Measurements from ENCODE around the gene RAD18.

Gene RAD18

DNA sequence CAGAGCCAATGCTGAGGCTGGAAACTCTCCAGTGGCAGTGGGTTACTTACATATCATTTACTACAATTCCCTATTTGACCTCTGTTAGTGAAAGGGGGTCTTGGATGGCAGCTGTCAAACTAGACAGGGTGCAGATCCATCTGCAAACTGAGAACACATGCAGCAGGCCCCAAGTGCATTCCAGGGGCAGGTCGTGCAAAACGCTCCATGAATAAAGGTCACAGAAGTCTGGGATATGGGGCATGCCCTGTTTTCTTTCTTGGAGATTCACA, 25.0 kb upstream of the RAD18 start (continued):
- TF ChIP-seq, protein P1, sequence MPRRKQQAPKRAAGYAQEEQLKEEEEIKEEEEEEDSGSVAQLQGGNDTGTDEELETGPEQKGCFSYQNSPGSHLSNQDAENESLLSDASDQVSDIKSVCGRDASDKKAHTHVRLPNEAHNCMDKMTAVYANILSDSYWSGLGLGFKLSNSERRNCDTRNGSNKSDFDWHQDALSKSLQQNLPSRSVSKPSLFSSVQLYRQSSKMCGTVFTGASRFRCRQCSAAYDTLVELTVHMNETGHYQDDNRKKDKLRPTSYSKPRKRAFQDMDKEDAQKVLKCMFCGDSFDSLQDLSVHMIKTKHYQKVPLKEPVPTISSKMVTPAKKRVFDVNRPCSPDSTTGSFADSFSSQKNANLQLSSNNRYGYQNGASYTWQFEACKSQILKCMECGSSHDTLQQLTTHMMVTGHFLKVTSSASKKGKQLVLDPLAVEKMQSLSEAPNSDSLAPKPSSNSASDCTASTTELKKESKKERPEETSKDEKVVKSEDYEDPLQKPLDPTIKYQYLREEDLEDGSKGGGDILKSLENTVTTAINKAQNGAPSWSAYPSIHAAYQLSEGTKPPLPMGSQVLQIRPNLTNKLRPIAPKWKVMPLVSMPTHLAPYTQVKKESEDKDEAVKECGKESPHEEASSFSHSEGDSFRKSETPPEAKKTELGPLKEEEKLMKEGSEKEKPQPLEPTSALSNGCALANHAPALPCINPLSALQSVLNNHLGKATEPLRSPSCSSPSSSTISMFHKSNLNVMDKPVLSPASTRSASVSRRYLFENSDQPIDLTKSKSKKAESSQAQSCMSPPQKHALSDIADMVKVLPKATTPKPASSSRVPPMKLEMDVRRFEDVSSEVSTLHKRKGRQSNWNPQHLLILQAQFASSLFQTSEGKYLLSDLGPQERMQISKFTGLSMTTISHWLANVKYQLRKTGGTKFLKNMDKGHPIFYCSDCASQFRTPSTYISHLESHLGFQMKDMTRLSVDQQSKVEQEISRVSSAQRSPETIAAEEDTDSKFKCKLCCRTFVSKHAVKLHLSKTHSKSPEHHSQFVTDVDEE (CRISPR knock-in tag; IDR thresholded peaks at IDR 0.05) = no peak
- TF ChIP-seq TOX (CRISPR knock-in tag; IDR thresholded peaks at IDR 0.05; ENCODE audit: borderline replicate concordance) (no peak), PPARA (CRISPR knock-in tag; IDR thresholded peaks at IDR 0.05; ENCODE audit: borderline replicate concordance) (no peak), OSR1 (CRISPR knock-in tag; IDR thresholded peaks at IDR 0.05) (no peak), ZFP3 (CRISPR knock-in tag; IDR thresholded peaks at IDR 0.05) (no peak)

DNA sequence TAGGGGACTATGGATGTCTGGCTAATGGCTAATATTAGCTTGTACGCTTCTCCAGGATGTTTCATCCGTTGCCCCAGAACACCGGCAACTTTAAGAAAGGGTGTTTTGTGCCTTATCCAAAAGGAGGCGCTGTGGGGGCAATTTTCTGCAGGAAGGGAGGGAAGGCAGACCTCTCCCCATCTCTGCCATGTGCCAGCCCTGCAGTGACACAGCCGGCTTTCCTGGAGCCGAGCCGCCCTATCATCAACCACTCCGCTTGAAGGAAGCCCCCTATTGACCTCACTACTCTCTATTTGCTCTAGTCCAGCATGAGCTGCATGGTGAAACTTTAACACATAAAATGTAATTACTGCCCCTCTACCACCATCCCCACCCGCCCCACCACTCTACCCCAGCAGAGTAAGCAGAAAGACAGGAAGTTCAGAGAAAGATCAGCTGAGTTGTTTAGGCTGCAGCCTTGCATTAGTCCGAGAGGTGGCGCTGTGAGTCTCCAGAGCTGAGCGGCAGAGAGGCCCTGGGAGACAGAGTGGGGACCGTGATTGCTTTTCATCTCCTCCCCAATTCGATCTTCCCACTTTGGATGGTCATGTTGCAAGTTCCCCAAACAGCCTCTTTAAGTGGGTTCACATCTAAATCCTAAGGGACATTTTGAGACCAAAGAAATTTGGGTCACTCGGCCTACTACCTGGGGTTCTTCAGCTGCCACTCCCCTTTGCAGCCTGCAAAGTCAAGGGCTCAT, 24.5 kb upstream of the RAD18 start:
- peak; percentile 92 for ATAC-seq
- TF ChIP-seq, protein P2, sequence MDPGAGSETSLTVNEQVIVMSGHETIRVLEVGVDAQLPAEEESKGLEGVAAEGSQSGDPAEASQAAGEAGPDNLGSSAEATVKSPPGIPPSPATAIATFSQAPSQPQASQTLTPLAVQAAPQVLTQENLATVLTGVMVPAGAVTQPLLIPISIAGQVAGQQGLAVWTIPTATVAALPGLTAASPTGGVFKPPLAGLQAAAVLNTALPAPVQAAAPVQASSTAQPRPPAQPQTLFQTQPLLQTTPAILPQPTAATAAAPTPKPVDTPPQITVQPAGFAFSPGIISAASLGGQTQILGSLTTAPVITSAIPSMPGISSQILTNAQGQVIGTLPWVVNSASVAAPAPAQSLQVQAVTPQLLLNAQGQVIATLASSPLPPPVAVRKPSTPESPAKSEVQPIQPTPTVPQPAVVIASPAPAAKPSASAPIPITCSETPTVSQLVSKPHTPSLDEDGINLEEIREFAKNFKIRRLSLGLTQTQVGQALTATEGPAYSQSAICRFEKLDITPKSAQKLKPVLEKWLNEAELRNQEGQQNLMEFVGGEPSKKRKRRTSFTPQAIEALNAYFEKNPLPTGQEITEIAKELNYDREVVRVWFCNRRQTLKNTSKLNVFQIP (CRISPR knock-in tag; IDR thresholded peaks at IDR 0.05; ENCODE audit: borderline replicate concordance, low read depth) = no peak
- TF ChIP-seq PPARA (CRISPR knock-in tag; IDR thresholded peaks at IDR 0.05; ENCODE audit: borderline replicate concordance) (no peak), BACH2 (CRISPR knock-in tag; IDR thresholded peaks at IDR 0.05; ENCODE audit: borderline replicate concordance) (no peak), GLIS3 (CRISPR knock-in tag; IDR thresholded peaks at IDR 0.05) (no peak), OSR1 (CRISPR knock-in tag; IDR thresholded peaks at IDR 0.05) (no peak), SNAI2 (CRISPR knock-in tag; IDR thresholded peaks at IDR 0.05) (no peak), ZNF70 (CRISPR knock-in tag; IDR thresholded peaks at IDR 0.05) (no peak), ESRRG (CRISPR knock-in tag; IDR thresholded peaks at IDR 0.05) (no peak)
- TF ChIP-seq, protein P3, sequence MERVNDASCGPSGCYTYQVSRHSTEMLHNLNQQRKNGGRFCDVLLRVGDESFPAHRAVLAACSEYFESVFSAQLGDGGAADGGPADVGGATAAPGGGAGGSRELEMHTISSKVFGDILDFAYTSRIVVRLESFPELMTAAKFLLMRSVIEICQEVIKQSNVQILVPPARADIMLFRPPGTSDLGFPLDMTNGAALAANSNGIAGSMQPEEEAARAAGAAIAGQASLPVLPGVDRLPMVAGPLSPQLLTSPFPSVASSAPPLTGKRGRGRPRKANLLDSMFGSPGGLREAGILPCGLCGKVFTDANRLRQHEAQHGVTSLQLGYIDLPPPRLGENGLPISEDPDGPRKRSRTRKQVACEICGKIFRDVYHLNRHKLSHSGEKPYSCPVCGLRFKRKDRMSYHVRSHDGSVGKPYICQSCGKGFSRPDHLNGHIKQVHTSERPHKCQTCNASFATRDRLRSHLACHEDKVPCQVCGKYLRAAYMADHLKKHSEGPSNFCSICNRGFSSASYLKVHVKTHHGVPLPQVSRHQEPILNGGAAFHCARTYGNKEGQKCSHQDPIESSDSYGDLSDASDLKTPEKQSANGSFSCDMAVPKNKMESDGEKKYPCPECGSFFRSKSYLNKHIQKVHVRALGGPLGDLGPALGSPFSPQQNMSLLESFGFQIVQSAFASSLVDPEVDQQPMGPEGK (CRISPR knock-in tag; IDR thresholded peaks at IDR 0.05; ENCODE audit: borderline replicate concordance) = no peak

DNA sequence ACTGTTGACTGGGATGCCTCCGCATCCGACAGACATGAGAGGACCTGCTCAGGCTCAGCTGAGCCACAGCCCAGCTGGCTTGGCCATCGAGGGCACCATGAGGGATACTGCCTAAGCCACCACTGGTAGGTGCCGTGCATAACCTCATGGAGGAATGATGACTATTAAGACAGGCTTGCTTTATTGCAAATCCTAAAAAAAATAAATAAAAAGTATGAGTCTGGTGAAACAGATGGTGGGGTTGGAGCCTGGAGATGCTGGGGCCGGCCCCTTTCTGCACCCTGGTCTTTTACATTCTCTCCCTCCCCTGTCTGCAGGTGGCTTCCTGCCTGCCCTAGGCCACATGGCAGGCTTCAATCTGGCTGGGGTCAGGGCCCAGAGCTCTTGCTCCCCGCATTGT, 24.0 kb upstream of the RAD18 start:
- ATAC-seq = no peak
- TF ChIP-seq ISL1 (CRISPR knock-in tag; IDR thresholded peaks at IDR 0.05) = no peak

DNA sequence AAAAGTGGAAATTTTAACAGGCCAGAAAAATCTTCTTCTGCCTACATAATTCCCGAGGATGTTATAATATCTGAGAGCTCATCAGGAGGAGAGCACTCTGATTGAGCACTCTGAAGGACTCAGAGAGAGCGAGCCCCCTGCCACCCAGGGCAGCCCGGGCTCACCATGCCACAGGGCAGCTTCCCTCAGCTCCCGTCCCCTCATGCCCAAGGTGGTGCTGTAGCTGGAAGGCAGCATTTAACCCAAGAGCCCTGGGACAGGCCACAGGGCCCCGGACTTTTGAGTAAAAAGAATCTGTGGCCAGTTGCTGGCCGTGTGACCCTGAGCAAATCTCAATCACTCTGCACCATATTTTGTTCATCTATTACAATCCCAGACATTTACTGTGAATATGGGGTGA, 23.5 kb upstream of the RAD18 start:
- no peak for ATAC-seq
- no peak for TF ChIP-seq ZNF70 (CRISPR knock-in tag; IDR thresholded peaks at IDR 0.05)
- TF ChIP-seq, protein P4, sequence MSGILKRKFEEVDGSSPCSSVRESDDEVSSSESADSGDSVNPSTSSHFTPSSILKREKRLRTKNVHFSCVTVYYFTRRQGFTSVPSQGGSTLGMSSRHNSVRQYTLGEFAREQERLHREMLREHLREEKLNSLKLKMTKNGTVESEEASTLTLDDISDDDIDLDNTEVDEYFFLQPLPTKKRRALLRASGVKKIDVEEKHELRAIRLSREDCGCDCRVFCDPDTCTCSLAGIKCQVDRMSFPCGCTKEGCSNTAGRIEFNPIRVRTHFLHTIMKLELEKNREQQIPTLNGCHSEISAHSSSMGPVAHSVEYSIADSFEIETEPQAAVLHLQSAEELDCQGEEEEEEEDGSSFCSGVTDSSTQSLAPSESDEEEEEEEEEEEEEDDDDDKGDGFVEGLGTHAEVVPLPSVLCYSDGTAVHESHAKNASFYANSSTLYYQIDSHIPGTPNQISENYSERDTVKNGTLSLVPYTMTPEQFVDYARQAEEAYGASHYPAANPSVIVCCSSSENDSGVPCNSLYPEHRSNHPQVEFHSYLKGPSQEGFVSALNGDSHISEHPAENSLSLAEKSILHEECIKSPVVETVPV (CRISPR knock-in tag; IDR thresholded peaks at IDR 0.05) = no peak
- TF ChIP-seq, protein P1 (CRISPR knock-in tag; IDR thresholded peaks at IDR 0.05) = no peak
- no peak for TF ChIP-seq ZC3H10 (CRISPR knock-in tag; IDR thresholded peaks at IDR 0.05)
- no peak for TF ChIP-seq ISL1 (CRISPR knock-in tag; IDR thresholded peaks at IDR 0.05)
- TF ChIP-seq PPARA (CRISPR knock-in tag; IDR thresholded peaks at IDR 0.05; ENCODE audit: borderline replicate concordance) = no peak
- TF ChIP-seq OSR1 (CRISPR knock-in tag; IDR thresholded peaks at IDR 0.05) = no peak
- TF ChIP-seq CSDC2 (CRISPR knock-in tag; IDR thresholded peaks at IDR 0.05) = no peak
- TF ChIP-seq ZFP30 (CRISPR knock-in tag; IDR thresholded peaks at IDR 0.05) = no peak
- no peak for TF ChIP-seq ZFP3 (CRISPR knock-in tag; IDR thresholded peaks at IDR 0.05)
- TF ChIP-seq, protein P3 (CRISPR knock-in tag; IDR thresholded peaks at IDR 0.05; ENCODE audit: borderline replicate concordance) = no peak
- TF ChIP-seq SNAI2 (CRISPR knock-in tag; IDR thresholded peaks at IDR 0.05) = no peak
- no peak for TF ChIP-seq ZNF565 (CRISPR knock-in tag; conservative IDR thresholded peaks at IDR 0.05; ENCODE audit: low read depth)

Data from SK-N-SH treated with all-trans-retinoic acid at 6 μM for 48 hours (cell line).